Measurements from ENCODE around the gene RBM38.

- TF ChIP-seq ZNF133 (CRISPR knock-in tag; IDR thresholded peaks at IDR 0.05) = no peak
- no peak for TF ChIP-seq POLR2A (conservative IDR thresholded peaks at IDR 0.05)
- TF ChIP-seq CTCF (IDR thresholded peaks at IDR 0.05 in 2 of 3, conservative IDR thresholded peaks at IDR 0.05 in 1 of 3; ENCODE audit: insufficient read depth in 2 of 3, low read depth in 1 of 3, low read length in 3 of 3) = no peak
- no peak for TF ChIP-seq MYNN (IDR thresholded peaks at IDR 0.05)
- no peak for TF ChIP-seq MYNN (CRISPR knock-in tag; IDR thresholded peaks at IDR 0.05)
- no peak for TF ChIP-seq BHLHE40 (IDR thresholded peaks at IDR 0.05; ENCODE audit: low read length)
- no peak for TF ChIP-seq FOXJ3 (CRISPR knock-in tag; IDR thresholded peaks at IDR 0.05)
- no peak for TF ChIP-seq ZNF12 (CRISPR knock-in tag; IDR thresholded peaks at IDR 0.05)
- no peak for TF ChIP-seq CREB1 (IDR thresholded peaks at IDR 0.05)
- TF ChIP-seq CREB1 (CRISPR knock-in tag; IDR thresholded peaks at IDR 0.05) = no peak
- TF ChIP-seq SAFB (IDR thresholded peaks at IDR 0.05; ENCODE audit: borderline replicate concordance, low read depth, low read length) = no peak
- no peak for TF ChIP-seq EP300 (IDR thresholded peaks at IDR 0.05; ENCODE audit: low read length)
- no peak for TF ChIP-seq GATA2 (CRISPR knock-in tag; IDR thresholded peaks at IDR 0.05)
- no peak for TF ChIP-seq NR2F6 (CRISPR knock-in tag; IDR thresholded peaks at IDR 0.05)
These were observed 51.1 kb downstream of the RBM38 start for GRCh38 chr20:57442158-57442887.
